Measurements from ENCODE around the gene ADGRF1.

The ADGRF1 gene

DNA sequence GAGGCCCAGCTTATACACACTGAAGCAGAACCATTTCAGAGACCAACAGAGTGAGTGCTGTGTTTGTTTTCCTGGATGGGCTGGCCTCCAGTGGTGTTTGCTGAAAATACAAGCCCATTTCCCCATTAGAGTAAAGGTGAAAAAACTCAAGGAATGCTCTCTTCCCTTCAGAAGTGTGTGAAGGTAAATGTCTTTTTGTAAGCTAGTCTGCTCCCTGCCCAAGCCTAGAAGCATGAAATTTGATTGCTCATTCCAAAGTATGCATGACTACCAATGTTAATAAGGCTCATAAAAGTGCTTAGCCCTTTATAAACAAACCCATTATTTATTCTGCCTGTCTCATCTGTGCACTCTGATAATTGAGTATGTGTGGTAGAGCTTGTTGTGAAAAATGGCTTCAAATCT is 59.1 kb downstream of the ADGRF1 start:
- DNase-seq (ENCODE audit: low read depth in 2 of 2, low spot score in 1 of 2): no peak

DNA sequence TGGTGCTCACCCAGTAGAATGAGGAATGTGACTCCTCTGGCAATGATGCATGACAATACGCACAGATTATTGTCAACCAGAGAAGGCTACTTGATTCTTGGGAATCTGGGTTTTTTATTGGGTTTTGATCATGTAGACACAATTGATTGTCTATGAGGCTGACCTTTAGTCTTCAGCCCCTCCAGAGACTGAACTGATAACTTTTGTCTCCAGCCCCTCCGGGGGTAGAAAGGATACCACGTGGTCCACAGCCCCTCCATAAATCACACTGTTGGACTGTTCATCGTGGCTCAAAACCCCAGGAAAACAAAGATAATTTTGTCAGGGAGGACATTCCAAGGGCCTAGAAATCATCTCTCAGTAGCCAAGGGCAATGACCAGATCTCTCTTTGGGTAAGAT is 62.9 kb downstream of the ADGRF1 start:
- no peak for DNase-seq (ENCODE audit: low read depth in 2 of 2, low spot score in 1 of 2)

DNA sequence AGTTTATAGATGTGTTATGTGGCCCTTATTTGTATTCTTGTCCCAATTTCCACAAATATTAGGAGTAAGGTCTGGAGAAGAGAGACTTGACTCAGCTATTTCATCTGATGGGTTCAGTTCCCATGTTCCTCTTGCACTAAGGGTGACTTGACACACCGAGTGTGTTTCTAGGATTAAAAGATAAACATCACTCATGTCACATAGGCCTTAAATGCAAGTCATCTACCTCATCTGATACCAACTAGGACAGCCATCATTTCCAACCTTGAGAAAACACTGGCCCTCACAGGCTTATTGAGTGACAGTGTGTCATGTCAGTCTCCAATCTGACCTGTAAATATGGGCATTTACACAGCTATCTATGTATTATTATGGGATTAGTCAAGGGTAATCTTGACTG is 67.3 kb downstream of the ADGRF1 start:
- DNase-seq (ENCODE audit: low read depth in 2 of 2, low spot score in 1 of 2): no peak

DNA sequence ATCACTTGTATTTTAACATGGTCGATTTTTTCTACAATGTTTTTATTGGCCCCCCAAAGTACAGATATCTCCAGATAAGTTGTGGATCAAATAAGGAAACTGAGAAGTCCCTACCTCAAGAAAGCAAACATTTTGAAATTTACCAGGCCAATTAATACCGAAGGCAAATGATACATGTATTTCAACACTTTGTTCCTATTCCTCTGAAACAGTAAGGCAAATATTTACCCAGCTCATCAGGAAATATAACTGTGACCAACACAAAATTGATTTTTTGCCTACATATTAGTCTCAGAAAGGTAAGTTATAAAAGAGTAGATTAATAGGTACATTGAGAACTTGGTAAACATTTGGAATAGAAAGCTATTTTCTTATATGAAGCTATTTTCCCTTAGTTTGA is 69.1 kb downstream of the ADGRF1 start:
- DNase-seq (ENCODE audit: low read depth in 2 of 2, low spot score in 1 of 2): no peak

DNA sequence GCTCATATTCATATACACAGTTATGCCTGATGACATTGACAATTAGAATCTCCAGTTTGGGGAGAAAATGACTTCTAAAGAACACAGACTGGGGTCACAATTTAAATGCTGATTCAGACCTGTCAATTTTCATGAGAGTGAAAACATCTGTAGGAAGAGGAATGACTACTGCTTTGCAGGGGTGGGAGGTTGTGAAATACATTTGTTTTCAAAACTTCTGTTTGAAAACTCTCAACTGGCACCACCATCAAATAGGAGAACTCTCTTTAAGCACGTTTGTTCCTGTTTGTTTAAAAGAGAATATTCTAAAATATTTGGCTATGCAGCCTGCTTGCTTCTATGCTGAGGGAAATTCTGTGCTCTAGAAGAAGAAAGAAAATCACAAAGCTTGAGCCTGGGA is 69.6 kb downstream of the ADGRF1 start:
- DNase-seq (ENCODE audit: low read depth in 2 of 2, low spot score in 1 of 2): no peak

DNA sequence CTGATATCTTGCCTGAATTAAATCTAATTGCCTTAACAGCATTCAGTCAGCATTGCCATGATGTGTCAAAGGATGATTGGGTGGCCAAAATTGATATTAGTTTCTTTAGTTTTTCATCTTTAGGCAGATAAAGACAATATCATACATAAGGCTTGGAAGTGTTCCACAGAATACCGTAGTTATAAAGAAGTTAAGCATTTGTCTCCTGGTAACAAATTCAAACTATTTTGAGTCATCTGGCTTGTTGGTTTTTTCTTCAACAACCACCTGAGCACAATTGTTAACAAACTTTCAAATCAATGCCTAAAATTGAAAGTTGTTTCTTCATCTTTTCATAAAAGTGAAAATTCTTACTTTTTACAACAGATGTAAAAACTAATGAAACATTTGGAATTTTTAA is 72.9 kb downstream of the ADGRF1 start:
- no peak for DNase-seq (ENCODE audit: low read depth in 2 of 2, low spot score in 1 of 2)

DNA sequence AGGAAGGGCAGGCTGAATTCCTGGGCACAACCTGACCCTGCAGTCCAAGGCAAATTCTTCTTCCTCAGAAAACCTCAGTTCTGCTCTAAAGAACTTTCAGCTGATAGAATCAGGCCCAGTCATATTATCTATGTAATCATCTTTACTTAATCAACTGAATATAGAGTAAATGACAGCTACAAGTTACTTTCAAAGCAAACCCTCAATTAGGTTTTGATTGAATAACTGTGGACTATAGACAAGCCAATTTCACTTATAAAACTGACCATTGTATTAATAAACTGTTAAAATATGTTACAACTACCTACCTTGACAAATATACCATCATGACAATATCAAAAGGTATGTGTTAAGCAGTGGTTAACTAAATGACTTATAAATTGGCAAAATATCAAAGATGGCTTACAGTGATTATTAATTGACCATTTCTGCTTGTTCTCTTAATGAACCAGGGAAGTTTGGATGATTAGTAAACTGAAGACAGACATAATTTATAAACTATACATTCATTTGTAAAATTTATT is 74.2 kb downstream of the ADGRF1 start:
- no peak for DNase-seq (ENCODE audit: low read depth in 2 of 2, low spot score in 1 of 2)

DNA sequence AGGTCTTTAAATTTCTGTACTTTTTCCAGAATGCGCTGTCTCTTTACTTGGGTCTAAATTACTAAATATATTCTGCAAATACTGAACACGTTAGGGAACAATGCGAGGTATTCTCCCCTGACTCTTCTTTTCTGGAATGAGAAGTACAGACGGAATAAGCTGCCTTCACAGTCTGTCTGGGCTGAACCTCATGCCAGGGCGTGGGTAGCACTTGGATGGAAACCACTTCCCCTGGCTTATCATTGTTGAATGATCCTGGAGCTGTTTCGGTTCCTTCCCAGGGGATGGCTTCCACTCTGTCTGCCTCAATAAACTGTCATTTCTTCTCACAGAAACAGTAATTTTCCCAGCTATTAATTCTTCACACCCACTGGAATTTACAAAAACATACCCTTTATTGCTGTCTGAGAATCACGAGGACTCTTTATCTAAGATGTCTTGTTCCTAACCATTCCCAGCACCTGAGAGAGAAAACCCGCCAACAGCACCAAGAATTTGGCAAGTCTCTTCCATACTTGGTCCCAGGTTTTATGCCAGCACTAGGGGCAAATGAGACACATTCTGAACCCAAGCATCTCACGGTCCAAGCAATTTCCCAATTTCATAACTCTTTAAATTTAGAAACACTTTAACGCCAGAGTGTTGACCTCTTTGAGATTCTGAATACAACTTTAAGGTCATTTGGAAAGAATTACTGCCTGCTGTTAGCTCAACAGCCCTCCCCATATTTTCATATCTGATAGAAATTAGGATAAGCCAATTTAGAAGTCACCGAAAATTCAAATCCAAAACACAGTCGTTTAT is 77.2 kb downstream of the ADGRF1 start:
- no peak for DNase-seq (ENCODE audit: low read depth in 2 of 2, low spot score in 1 of 2)

DNA sequence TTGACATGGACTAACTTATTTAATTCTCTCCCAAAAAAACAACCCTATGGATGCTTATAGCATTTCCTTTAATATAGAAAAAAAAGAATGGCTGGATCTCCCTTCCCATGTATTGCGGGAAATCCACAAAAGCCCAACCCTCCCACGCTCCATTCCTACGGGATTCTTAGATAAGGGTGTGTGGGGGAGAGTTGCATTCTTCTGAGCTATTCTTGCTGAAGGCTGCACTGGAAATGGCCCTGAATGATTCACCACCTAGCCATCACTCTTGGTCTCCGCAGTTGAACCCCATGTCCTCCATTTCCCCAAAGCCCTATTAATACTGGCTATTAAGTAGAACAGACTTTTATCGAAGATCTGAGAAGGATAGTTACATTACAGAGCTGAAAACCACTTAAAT is 78.5 kb downstream of the ADGRF1 start:
- DNase-seq (ENCODE audit: low read depth in 2 of 2, low spot score in 1 of 2): no peak

DNA sequence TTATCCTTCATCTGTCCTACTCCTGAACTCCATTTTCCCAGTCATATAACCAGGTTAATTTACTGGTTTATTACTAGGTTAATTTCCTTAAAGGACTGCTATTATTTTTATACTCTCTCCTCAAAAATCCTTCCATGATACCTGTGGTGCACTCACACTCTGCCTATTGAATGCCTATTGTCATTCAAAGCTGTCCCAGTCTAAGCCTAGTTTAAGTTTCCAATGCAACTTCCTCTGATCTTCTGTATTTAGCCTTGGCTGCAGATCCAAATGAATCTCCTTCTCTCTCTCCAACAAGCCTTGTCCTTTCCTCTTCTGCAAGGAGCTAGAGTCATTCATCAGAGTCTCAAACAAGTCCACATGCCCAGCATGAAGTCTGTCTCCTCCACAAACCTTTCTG is 79.1 kb downstream of the ADGRF1 start:
- DNase-seq (ENCODE audit: low read depth in 2 of 2, low spot score in 1 of 2): no peak

DNA sequence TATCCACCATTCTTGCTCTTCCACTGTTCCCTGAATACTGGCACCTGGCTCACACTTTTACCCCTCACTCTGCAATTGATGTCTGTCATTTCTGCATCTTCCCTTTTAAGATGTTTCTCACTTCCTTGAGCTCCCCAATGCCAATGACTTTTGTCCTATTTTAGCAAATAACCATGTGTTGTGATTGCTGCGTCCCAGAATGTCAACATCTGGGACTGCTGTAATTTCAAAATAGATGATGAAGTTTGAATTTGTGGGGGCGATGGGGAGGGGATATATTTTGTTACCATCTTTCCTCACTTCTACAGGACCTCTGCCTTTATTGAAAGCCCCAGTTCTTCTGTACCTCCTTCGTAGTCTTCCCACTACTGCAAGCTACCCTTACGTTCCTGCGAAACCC is 80.4 kb downstream of the ADGRF1 start:
- DNase-seq (ENCODE audit: low read depth in 2 of 2, low spot score in 1 of 2): no peak

DNA sequence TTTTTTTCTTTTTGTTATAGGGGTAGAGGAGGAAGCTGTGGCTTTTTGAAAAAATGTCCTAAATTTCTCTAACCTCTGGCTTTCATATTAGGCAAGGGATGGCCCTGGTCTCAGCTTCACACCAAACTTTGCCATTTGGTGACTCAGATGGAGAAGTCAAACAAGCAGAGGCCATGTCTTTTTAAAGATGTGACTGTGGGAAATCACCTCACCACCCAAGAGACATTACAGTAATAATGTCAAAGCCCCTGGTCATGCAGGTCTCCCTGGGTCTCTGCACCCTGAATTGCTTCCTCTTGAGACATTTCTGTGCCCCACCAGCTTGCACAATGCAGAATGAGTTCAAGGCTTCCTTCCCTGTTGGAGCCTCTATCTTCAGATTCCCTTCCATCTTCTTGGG is 80.9 kb downstream of the ADGRF1 start:
- no peak for DNase-seq (ENCODE audit: low read depth in 2 of 2, low spot score in 1 of 2)

DNA sequence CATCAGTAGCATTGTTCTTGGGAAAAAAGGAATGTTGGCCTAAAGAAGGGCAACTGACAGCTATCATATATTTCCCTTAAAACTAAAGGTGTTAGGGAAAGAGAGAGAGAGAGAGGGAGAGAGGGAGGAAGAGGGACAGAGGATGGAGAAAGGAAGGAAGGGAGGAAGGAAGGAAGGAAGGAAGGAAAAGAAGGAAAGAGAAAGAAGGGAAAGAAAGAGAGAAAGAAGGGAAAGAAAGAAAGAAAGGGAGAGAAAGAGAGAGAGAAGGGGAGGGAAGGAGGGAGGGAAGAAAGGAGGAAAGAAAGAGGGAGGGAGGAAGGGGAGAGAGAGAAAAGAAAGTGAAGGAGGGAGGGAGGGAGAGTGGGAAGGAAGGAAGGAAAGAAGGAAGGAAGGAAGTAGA is 82.7 kb downstream of the ADGRF1 start:
- DNase-seq (ENCODE audit: low read depth in 2 of 2, low spot score in 1 of 2): no peak

DNA sequence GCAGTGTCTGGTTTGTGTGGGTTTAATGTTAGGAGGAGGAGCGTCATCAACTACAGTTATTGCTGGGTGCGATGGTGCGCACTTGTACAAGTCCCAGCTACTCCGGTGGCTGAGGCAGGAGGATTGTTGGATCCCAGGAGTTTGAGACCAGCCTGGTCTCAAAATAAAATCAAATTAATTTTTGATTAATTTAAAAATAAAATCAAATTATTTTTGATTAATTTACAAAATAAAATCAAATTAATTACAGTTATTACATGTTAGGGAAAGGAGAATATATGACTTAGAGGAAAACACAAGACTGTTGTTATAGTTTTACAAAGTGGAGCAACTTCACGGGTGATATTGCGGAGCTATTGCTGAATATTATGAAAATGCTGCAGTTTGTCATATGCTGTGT is 85.7 kb downstream of the ADGRF1 start:
- DNase-seq (ENCODE audit: low read depth in 2 of 2, low spot score in 1 of 2): no peak

DNA sequence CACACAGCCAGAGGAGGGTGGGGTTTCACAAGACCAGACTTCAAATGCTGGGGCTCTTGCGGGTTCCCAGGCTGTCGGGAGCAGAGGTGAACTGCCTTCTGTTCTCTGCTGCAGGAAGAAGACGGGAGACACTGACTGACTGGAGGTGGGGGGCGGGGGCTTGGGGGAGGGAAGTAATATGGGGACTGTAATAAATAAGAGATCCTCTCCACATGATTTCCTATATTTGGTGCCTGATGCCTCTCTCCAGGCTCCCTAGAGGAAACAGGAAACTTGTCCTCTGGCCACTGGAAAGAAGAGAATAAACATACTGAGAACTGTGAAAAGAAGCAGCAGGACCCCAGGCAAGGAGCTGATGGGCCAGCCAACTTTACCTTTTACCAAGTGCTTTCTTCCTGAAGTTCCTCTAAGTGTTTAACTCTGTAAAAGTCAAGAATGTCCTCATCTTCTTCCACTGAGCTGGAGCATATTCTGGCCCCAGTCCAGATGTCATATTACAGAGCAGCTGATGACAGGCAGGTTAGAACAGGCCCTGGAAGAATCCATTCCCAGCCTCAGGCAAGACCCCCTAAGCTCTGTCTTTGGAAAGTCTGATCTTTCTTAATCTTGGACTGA is 87.2 kb downstream of the ADGRF1 start:
- DNase-seq (ENCODE audit: low read depth in 2 of 2, low spot score in 1 of 2): no peak

DNA sequence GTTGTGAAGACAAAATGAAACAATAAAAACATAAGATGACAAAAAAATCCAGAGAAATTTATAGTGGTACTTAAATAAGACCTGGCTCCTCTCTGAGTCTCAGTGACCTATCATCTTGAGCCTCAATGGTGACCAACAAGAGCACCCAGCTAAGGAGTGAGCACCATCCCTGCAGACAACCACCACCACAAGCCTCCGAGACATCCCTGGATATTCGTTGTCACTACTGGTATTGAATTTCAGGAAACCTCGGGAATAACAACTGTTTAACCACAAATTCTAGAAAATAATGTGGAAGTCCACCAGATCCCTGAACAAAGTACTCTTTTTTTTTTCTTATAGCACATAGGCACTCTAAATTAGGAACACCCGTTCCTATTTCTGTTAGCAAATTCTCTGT is 88.2 kb downstream of the ADGRF1 start:
- no peak for DNase-seq (ENCODE audit: low read depth in 2 of 2, low spot score in 1 of 2)

DNA sequence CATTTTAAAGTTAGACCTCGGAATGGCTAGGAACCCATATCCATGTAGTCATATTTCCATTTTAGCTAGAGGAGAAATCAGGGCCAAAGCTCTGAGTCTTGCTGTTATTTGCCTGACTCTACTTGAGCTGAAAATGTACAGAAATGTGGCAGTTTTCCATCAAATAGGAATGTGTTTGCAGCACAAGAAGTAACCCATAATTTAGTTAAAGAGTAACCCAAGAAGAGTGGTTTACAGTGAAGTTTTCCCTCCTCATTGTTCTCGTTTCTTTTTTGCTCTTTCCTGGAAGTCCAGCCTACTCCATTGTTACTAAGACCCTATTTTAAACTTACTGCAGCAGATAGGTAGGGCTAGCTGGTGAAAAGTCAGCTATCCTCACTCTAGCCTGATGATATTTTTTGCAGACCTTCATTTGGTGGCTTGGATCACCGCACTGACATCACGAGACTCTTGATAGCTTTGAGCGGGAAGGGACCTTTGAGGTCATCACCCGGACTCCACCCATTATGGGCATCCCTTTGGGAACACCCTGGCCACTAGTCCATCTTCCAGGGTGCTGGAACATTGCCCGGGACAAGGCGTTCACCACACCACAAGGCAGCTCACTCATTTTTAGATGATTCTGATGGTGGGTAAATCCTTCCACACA is 92.4 kb downstream of the ADGRF1 start:
- DNase-seq (ENCODE audit: low read depth in 2 of 2, low spot score in 1 of 2): no peak

DNA sequence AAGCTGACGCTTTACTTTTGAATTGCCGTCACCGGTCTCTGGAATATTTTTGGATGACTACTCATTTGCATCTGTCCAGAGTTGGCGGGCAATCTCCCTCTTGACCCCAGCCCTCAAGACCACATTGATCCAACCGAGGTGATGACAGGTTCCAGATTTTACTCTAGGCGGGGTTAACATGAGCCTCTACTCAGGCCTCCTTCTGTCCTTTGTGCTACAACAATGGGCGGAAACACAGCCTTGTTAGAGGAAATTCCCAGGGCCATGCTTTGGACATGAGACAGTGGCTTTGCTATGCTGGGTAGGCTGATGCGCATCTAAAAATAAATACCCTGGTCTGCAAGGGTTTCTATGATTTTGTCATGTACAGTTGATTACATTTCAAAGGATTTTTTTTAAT is 93.4 kb downstream of the ADGRF1 start:
- DNase-seq (ENCODE audit: low read depth in 2 of 2, low spot score in 1 of 2): no peak
